Right atrium auricular region (tissue), 2 donors: ENCODE measurements around the gene CCDC148. TPM values are rescaled to one million over a fixed set of nuclear protein-coding genes. Genes with fewer than 3 reads are reported as not detected.

Experiments used
- DNase-seq: peaks from one replicate; pipeline ENCODE4 v3.0.0-alpha.2; 2019; ENCODE audit warnings: low spot score
- H3K27ac ChIP-seq, 2 donors: fragments of 200-600 bp; sonication (generic); 1 replicate in 1 of 2; 2 replicates in 1 of 2; pipeline ENCODE4 v1.5.1; 2016 to 2019
- H3K27me3 ChIP-seq, 2 donors: fragments of 200-600 bp; sonication (generic); one replicate each; pipeline versions ENCODE4 v1.5.1 to v1.6.0; 2017 to 2019
- H3K36me3 ChIP-seq: fragments of 200-600 bp; sonication (generic); one replicate; pipeline ENCODE4 v1.5.1; 2016
- H3K4me1 ChIP-seq, 2 donors: fragments of 200-600 bp; sonication (generic); one replicate each; pipeline versions ENCODE4 v1.5.1 to v1.6.0; 2017 to 2019
- H3K4me3 ChIP-seq, 2 donors: fragments of 200-600 bp; sonication (generic); 1 replicate in 1 of 2; 2 replicates in 1 of 2; pipeline ENCODE4 v1.5.1; 2017 to 2019; ENCODE audit warnings: mild to moderate bottlenecking in 1 of 2, moderate library complexity in 1 of 2
- H3K9me3 ChIP-seq, 2 donors: fragments of 200-600 bp; sonication (generic); one replicate each; pipeline ENCODE4 v1.5.1; 2019
- total RNA-seq, 2 donors: library from RNA; depleted of rRNA; stranded (reverse); fragments of >200 nt; gene quantifications; one replicate each; pipeline ENCODE4 v1.1.0, GENCODE V29; 2016
- TF ChIP-seq, protein P1 (sequence below), 2 donors: fragments of 200-600 bp; sonication (generic); IDR thresholded peaks; one replicate each; pipeline ENCODE4 v1.5.1; 2019; ENCODE audit warnings: antibody characterized with exemption in 2 of 2

The CCDC148 gene
- total RNA-seq, 2 donors from 2014 or later = 0.20 to 1.1 TPM

GRCh38 chr2:158394453-158394852 lies 62.1 kb downstream of the CCDC148 start:
- no peaks in the 10 kb centered on the region for H3K27me3 ChIP-seq
- H3K4me1 ChIP-seq = no peaks in the 10 kb centered on the region
- H3K9me3 ChIP-seq = no peaks in the 10 kb centered on the region
- DNase-seq = no peak
- no peak overlapping the region for H3K27ac ChIP-seq
- no peaks in the 10 kb centered on the region for H3K36me3 ChIP-seq
- H3K4me3 ChIP-seq = no peak overlapping the region
- TF ChIP-seq, protein P1, sequence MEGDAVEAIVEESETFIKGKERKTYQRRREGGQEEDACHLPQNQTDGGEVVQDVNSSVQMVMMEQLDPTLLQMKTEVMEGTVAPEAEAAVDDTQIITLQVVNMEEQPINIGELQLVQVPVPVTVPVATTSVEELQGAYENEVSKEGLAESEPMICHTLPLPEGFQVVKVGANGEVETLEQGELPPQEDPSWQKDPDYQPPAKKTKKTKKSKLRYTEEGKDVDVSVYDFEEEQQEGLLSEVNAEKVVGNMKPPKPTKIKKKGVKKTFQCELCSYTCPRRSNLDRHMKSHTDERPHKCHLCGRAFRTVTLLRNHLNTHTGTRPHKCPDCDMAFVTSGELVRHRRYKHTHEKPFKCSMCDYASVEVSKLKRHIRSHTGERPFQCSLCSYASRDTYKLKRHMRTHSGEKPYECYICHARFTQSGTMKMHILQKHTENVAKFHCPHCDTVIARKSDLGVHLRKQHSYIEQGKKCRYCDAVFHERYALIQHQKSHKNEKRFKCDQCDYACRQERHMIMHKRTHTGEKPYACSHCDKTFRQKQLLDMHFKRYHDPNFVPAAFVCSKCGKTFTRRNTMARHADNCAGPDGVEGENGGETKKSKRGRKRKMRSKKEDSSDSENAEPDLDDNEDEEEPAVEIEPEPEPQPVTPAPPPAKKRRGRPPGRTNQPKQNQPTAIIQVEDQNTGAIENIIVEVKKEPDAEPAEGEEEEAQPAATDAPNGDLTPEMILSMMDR (IDR thresholded peaks at IDR 0.05) = no peak

DNA sequence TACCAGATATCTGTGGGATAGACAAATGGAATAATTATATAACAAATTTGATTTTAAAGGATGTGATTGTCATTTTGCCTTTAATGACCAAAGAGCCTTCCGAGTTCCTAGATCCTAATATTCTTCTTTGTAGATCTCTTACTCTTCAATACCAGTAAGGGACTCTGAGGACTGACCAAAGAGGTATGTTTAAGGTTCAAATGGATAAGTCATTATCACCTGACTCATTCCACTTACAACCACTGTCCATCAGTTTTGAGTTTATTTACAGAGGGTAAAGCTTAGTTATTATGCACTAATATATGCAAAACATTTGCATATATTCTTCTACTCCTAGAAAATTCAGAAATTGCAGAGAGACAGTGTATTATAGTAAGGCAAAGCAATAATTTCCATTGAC lies 62.7 kb downstream of the CCDC148 start:
- H3K27ac ChIP-seq = no peak overlapping the region
- no peak overlapping the region for H3K4me3 ChIP-seq
- TF ChIP-seq, protein P1 (IDR thresholded peaks at IDR 0.05) = no peak
- H3K9me3 ChIP-seq = no peaks in the 10 kb centered on the region
- no peaks in the 10 kb centered on the region for H3K4me1 ChIP-seq
- no peak for DNase-seq
- no peaks in the 10 kb centered on the region for H3K27me3 ChIP-seq
- H3K36me3 ChIP-seq = no peaks in the 10 kb centered on the region

GRCh38 chr2:158392687-158393086 lies 63.9 kb downstream of the CCDC148 start:
- no peaks in the 10 kb centered on the region for H3K36me3 ChIP-seq
- no peak overlapping the region for H3K27ac ChIP-seq
- no peak overlapping the region for H3K4me3 ChIP-seq
- H3K9me3 ChIP-seq = no peaks in the 10 kb centered on the region
- no peaks in the 10 kb centered on the region for H3K4me1 ChIP-seq
- DNase-seq = no peak
- no peaks in the 10 kb centered on the region for H3K27me3 ChIP-seq
- TF ChIP-seq, protein P1 (IDR thresholded peaks at IDR 0.05) = no peak

DNA sequence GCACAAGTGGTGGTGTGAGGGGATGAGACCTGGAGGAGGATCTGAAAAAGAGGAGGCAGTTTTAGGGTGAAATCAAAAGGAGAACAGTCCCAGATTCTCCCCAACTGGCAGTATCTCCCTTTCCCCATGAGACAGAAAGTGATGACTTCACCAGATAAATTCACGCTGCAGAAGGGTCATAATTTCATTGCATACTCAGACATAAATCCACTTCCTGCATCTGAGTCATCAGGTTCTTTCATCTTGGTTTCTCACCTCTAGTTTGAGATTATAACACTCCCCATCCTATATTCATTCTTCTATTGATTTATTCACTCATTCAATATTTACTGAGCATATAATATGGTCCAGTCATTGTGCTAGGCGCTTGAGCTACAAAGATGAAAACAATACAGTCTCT lies 64.7 kb downstream of the CCDC148 start:
- no peak for DNase-seq
- Histone ChIP-seq H3K27ac (no peak overlapping the region), H3K9me3 (no peaks in the 10 kb centered on the region), H3K4me1 (no peaks in the 10 kb centered on the region), H3K27me3 (no peaks in the 10 kb centered on the region), H3K36me3 (no peaks in the 10 kb centered on the region), H3K4me3 (no peak overlapping the region)
- TF ChIP-seq, protein P1 (IDR thresholded peaks at IDR 0.05) = no peak

- Histone ChIP-seq H3K27me3 (no peaks in the 10 kb centered on the region), H3K27ac (no peak overlapping the region), H3K4me1 (no peaks in the 10 kb centered on the region), H3K4me3 (no peak overlapping the region), H3K9me3 (no peaks in the 10 kb centered on the region), H3K36me3 (no peaks in the 10 kb centered on the region)
- TF ChIP-seq, protein P1 (IDR thresholded peaks at IDR 0.05) = no peak
- no peak for DNase-seq
Observed at GRCh38 chr2:158391361-158391760, 65.2 kb downstream of the CCDC148 start.

DNA sequence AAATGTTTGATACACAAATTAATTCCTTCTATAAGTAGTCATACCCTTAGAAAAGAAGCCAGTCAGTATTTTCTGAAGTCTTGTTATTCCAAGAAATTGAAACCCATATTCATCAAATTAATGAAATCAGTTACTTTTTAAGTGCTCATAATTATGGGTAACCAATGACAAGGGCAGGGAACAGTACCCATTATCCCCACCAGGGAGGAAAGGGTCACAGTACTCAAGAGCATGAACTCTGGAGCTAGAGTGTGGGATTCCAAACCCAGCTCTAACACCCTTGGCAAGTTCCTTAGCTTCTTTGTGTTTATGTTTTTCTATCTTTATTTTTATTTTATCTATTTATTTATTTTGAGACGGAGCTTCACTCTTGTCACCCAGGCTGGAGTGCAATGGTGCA lies 68.4 kb downstream of the CCDC148 start:
- H3K36me3 ChIP-seq = no peaks in the 10 kb centered on the region
- no peaks in the 10 kb centered on the region for H3K4me1 ChIP-seq
- TF ChIP-seq, protein P1 (IDR thresholded peaks at IDR 0.05) = no peak
- no peak for DNase-seq
- no peak overlapping the region for H3K4me3 ChIP-seq
- H3K27me3 ChIP-seq = no peaks in the 10 kb centered on the region
- no peak overlapping the region for H3K27ac ChIP-seq
- H3K9me3 ChIP-seq = no peaks in the 10 kb centered on the region
